Stimulated activated CD4-positive, alpha-beta T cell treated with anti-CD3 and anti-CD28 coated beads, Interleukin-15, amount 100 ng/mL, for 48 hours (primary cell): Measurements from ENCODE around the gene PPP2R5B.

Experiments used
- DNase-seq, 2 donors: peaks; one replicate each; pipeline ENCODE4 v3.0.0-alpha.2; 2020; ENCODE audit warnings: low read depth in 2 of 2

The PPP2R5B gene

GRCh38 chr11:64908766-64909165, 15.7 kb upstream of the PPP2R5B start:
- no peak for DNase-seq

GRCh38 chr11:64909653-64910343, 14.7 kb upstream of the PPP2R5B start:
- DNase-seq: no peak

GRCh38 chr11:64910451-64911093, 13.9 kb upstream of the PPP2R5B start:
- no peak for DNase-seq

- DNase-seq: no peak
These were observed 13.3 kb upstream of the PPP2R5B start for GRCh38 chr11:64911142-64911541.

- DNase-seq: no peak
These were observed 12.8 kb upstream of the PPP2R5B start for GRCh38 chr11:64911689-64912088.

GRCh38 chr11:64913171-64913727, 11.2 kb upstream of the PPP2R5B start:
- DNase-seq: no peak

GRCh38 chr11:64914123-64914522, 10.4 kb upstream of the PPP2R5B start:
- DNase-seq: no peak

- DNase-seq: no peak
These were observed 9.1 kb upstream of the PPP2R5B start for GRCh38 chr11:64915376-64915887.

- no peak for DNase-seq
These were observed 8.3 kb upstream of the PPP2R5B start for GRCh38 chr11:64916040-64916774.

- peak; percentile 98 to 99 for DNase-seq
These were observed 7.5 kb upstream of the PPP2R5B start, which contains the start of gene ATG2A for GRCh38 chr11:64916775-64917662. Gene ATG2A (minus strand): TSS chr11:64917209. CDS start chr11:64917135, 74 bp downstream.

GRCh38 chr11:64917663-64917995, 6.9 kb upstream of the PPP2R5B start:
- no peak for DNase-seq

GRCh38 chr11:64918017-64918416, 6.5 kb upstream of the PPP2R5B start:
- DNase-seq: no peak

GRCh38 chr11:64919627-64920026, 4.9 kb upstream of the PPP2R5B start:
- DNase-seq: no peak

- DNase-seq: no peak
These were observed 4.4 kb upstream of the PPP2R5B start for GRCh38 chr11:64920124-64920523.

- no peak for DNase-seq
These were observed 3.1 kb upstream of the PPP2R5B start for GRCh38 chr11:64921384-64921783.

GRCh38 chr11:64923151-64923661, 1.3 kb upstream of the PPP2R5B start:
- DNase-seq: no peak

- no peak for DNase-seq
These were observed 408 bp downstream of the PPP2R5B start for GRCh38 chr11:64924910-64925284.

GRCh38 chr11:64925536-64926436, 1.3 kb downstream of the PPP2R5B start:
- no peak for DNase-seq

GRCh38 chr11:64926689-64927088, 2.2 kb downstream of the PPP2R5B start:
- DNase-seq: no peak

- no peak for DNase-seq
These were observed 4.5 kb downstream of the PPP2R5B start for GRCh38 chr11:64928957-64929356.
